HTR-8/SVneo (cell line): ENCODE data around the gene MET.
A peak's percentile ranks its signal among the peaks of the same experiment; 100 is the strongest.

Source experiments
- DNase-seq: peaks from one replicate; pipeline ENCODE4 v3.0.0; 2011; ENCODE audit warnings: low spot score, mixed read lengths; ENCODE audit not compliant: insufficient read length
- FAIRE-seq: peaks from 2 replicates; lab custom pipeline; 2011; peaks lifted over from hg19 to GRCh38; lab: Jason Lieb, UNC

MET gene

DNA sequence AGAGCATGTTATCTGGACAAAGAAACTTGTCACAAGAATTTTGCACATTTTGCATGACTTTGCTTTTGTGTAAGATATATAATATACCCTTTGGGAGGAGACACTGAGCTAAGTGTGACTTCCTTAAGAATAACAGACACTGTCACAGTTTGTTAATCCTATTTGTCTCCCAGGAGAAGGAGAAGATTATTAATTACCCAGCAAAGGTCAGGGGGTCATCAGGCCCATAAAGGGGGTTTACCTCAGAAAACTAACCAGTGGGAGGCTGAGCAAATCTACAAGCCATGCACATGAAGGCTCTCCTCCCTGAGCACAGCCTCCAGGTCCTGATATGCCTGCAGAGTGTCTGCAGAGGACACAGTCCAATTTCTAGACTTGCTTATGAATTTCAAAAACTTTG, 10.1 kb upstream of the MET start:
- no peak for DNase-seq
- no peak for FAIRE-seq

DNA sequence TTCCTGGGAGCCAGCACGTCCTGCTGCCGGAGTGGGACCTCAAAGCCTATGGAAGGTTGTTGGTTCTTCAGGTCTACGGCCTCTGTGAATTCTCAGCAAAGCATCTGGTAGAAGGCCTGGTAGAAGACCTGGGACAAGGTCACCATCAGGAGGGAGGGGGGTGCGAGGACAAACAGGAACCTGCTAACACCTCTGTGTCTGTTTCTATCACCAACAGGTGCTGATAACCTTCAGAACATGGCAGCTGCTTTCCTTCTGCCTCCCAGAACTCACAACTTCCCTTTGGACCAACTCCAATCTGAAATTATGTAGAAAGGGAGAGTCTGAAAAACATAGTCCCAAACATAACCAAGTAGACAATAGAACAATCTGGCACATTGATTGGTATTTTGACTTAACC, 8.3 kb upstream of the MET start:
- FAIRE-seq (no peak), DNase-seq (no peak)

DNA sequence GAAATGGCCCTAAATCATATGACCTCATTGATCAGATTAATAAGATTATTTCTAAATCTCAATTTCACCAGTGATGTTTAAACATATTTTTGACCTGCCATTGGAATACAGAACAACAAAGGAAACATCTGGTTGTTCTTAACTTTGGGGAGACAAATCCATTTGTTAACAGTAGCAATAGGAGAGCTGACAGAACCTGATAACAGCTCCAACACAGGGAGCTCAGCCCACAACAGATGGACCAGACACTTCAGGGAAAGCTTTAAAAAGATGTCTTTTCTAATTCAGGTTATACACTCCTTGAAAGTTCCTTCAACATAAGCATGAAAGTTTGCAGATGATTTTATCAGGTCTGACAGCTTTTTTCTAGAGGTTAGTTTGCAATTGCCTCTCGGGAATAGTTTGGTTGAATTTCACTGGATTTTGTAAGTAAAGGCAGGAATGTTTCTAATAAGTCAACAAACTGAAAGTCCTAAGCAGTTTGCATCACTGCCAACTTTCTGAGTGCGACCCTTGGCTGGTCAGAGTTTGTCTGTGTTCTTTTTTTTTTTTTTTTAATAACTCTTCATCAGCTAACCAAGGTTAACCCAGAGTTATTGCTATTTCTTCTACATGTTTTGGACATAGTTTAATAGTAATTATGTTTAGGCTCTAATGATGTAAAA, 6.5 kb upstream of the MET start:
- DNase-seq (no peak), FAIRE-seq (no peak)

DNA sequence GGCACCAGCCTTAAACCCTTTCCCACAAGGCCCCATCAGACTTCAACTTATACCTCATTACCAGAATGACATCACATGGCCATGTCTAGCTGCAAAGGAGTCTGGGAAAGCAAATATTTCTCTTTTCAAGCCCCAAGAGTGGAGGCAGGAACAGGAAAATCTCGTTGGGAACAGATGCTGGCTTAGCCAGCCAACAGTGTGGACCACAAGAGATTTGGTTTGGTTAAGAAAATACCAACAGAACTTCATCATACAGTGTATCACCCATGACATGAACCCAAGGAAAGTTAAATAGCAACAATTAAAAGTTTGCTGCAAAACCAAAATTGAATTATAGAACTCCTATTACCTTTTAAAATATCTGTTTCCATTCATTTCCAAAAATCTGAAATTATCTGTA, 2.2 kb upstream of the MET start:
- FAIRE-seq (no peak), DNase-seq (no peak)

DNA sequence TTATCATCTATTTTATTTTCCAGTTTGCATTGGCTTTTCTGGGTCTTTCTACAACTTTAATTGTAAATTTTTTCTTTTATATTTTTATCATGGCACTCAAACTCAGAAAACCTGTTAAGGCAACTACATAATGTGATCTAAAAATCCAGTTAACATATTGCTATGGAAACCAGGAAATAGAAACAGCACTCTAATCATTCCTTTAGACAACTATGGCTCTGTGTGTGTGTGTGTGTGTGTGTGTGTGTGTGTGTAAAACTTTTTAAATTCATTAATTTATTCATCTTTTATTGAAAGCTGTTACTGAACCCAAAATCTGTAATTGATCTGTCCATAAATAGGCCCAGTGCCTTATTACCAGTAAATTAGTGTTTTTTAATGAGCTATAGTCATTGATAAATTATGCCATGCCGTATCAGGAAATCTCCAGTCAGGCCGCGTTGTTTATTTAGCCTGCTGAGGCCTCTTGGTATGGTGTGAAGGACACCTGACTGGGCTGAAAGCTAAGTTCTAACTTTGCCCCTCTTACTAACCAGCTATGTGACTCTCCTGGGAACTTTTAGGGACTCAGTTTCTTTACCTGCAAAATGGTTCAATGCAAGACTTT, 1.5 kb upstream of the MET start:
- DNase-seq (no peak), FAIRE-seq (no peak)

DNA sequence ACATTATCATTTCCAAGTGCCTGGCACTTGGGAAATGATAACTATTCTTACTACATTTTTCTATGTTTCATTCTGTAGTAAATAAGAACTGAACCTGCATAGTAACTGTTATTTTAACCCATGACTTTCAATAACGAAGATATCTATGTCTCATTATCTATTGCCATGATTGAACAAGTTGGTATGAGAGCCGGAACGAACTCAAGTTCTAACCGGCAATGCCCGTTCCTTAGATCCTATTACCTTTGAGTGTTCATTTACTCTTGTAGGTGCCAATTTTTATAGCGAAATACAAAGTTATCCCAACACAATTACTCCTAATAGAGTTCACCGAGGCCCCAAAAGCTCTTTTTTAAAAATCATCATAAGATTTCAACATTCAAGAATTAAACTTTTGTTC, 885 bp upstream of the MET start:
- FAIRE-seq (no peak), DNase-seq (no peak)

DNA sequence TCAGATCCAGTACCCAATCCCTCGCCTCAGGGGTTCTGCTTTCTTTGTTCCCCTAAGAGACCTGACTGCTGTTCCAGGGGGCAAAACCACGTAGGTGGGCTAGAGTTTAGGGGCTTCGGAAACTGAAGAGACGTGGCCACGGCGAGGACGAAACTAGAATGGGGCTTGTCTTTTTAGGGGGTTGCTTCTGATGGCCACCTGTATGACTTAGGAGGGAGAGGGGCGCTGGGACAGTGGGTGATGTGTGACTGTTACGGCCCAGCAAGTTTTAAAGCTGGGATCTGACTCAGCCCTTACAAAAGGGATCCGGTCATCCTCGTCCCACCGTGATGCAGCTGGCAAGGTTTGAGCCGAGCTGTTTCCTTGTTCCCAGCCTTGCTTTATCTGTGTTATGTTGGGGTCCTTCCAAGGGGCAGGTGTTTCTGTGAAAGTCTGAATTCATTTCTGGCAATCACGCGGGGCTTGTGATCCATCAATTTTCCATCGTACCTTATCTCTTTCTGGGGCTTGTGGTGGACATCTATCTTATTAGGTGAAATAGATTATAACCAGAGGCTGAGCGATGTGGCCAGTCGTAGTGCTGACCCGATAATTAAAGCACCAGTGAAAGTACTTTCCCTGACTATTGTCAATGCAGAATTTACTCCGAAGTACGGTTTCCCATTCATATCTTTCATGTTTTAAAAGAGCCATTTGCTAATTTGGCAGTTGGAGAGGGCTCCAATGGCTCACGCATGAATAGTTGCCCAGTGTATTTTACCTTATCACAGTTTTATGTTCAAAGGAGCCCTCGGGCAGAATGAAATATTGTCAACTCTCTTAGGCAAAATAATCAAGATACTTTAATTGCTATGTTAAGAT, 830 bp downstream of the MET start:
- DNase-seq (no peak), FAIRE-seq (no peak)

DNA sequence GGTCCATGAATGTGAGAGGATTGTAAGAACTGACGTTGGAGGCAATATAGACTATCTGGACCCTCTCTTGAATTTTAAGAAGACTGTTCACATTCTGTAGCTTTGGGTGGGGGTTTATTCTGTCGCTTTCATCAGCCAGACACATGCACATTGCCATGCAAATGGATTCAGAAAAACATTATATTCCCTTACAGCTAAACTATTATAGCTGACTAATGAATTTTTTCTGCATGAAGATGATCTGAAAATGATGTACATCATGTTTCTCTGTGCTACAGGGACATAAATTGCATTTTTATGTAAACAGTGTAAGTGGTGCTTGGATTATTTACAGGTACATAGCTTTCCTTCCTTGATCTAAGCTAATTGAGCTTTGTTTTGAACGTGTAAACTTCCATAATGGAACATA, 1.5 kb downstream of the MET start:
- FAIRE-seq: no peak

DNA sequence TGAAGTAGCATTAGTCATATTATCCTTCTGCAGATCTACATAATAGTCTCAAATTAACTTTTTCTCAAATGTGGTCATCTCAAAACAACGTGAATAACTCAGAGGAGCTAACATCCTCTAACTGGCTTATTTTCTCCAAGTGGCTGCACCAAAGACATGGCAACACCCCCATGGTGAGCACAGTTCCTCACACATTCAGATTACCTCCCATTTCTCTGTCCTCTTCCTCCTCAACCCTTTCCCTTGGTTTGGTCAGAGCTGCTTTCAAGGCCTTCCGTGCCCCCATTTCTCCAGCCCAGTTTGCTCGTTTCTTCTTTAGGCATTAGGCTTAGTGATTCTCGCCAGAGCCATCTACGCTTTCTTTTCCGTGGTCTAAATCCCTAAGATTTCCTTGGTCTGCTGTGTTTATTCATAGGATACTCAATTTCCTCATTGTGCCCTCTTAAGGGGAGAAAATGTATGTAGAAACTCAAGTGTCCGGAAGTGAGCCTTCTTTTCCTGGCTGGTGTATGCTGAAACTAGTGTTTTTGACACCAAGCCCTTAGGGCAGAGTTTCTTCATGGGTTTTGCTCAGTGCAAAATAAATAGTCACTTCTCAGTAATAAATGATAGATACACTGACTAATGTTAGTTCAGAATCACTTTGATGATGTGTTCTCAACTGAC, 2.6 kb downstream of the MET start:
- no peak for FAIRE-seq
- DNase-seq: no peak

More for the DNA sequence above, 1.5 kb downstream of the MET start:
- DNase-seq: no peak

DNA sequence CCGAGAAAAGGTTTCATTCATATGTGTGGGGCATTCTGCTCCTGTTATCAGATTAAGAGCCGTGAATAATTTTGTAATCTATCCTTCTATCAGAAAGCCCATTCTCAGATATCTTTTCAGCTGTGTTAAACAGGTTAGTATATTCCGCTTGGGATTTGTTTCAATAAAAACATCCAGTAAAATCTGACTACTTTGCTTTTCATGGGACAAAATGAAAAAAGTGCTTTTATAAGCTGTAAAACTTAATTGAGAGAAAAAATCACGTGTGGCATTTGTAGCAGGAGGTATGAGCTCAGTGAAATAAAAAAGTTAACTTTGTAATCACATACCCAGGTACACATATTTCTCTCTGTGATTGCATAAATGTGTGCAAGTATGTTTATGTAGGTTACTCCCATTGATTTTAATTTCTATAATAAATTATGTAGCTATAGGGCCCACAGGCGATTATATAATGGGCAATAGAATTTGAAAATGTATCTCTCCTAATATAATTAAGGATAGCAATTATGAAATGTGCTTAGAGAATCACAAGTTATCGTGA, 3.9 kb downstream of the MET start:
- no peak for DNase-seq
- no peak for FAIRE-seq

DNA sequence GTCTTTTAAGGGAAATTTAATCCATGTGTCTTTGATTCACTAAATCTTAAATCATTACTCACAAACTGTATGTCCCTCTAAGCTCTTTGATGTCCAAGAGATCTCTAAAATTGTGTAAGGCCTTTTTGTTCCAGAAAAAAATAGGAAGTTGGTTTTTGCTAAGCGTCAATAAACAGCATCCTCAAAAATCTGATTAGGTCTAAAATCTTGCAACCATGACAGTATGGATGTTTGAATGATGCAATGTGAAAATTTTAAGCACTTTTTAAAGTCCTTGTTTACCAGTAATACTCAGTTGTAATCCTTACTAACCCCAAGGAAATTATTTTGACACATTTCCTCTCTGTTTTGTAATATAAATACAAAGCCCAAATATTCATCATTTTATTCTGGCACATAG, 6.8 kb downstream of the MET start:
- DNase-seq: no peak
- FAIRE-seq: no peak

DNA sequence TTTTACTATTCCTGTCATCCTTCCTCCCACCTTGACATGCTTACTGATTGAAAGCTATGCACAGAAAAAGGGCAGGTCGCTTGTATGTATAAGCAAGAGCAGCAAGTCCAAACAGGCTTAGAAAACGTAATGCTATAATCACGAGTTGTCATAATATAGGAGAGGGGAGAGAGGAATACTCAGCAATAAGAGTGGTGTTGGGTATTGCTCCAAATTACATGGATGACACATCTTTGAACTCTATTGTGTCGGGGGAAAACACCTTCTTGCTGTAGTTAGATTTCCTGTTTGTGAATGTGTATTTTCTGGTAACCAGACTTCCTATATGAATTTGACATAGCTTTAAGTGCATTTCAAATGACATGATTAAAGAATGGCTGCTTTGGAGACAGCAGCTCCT, 7.5 kb downstream of the MET start:
- FAIRE-seq (no peak), DNase-seq (no peak)

DNA sequence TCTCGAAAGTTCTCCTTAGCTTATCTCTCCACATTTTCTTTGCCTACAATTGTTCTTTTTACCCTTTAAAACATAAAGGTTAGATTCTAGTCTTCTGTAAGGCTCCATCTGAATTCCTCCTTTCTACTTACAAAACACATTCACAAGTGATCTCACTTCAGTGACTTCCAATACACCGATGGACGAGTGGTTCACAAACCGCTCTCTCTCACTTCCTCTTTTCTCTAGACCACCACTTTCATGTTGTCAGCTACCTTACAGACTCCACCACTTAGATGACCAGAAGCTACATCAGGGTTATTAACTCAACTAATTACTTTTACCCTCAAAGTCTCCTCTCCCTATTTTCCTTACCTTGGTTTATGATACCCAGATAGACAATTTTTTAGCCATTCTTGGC, 11.8 kb downstream of the MET start:
- FAIRE-seq (no peak), DNase-seq (no peak)

DNA sequence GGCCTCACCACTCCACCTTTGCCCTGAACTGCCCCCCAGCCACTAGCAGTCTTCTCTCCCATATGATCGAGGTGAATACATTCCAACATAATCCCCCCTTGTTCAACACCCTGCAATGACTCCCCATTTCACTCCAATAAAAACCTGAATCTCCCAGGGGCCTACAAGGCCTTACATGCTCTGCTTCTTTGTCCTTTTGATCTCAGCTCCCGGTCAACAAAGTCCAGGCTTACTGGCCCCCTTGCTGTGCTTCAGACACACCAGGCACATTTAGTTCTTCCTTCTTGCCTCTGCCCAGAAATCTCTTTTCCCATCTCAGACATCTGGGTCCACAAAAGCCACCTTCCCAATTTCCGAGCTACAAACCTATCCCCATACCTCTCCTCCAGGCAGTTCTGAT, 14.0 kb downstream of the MET start:
- no peak for DNase-seq
- FAIRE-seq: no peak

DNA sequence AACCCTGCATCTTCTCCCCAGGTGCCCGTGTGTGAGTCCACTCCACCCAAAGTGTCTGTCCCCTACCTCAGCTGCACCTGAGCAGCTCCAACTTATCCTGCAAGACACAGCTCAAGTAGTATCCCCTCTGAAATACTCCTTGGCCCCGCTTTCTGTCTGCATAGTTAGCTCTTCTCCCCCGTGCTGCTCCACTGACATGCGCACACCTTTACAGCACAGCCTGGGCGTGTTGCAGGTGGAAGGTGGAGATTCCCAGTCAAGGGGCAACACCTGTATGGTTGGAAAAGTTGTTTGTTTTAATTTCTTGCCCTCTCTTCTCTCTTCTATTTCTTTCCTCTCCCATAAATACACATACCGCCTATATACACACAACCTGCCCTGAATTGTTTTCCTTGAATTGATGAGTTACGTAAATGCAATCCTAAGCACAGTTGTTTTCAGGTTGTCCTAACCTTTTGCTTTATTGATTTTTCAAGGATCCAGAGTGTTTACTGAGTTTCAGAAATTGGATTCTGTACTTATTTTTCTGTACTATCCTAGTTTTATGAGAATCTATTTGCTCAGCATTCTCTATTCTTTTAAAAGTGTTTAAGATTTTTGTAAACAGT, 14.9 kb downstream of the MET start:
- no peak for FAIRE-seq
- DNase-seq: no peak

DNA sequence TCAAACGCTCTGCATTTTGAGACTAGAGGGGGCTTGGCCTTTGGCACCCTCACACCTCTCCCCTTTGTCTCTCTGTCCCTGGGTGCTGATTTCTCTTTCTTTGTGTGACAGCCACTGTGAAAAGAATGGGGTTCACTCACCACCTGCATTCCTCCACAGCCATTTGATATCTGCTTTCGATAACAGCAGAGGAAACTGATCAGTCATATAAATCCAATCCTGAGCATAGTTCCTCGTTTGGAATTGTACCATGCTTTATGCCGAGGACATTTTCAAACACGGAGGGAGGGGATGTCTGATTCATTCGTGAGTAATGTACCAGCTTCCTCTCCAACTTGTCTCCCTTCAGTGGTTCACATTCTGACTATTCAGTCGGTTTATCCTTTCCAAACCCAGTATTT, 15.8 kb downstream of the MET start:
- DNase-seq (peak; percentile 51), FAIRE-seq (no peak)

DNA sequence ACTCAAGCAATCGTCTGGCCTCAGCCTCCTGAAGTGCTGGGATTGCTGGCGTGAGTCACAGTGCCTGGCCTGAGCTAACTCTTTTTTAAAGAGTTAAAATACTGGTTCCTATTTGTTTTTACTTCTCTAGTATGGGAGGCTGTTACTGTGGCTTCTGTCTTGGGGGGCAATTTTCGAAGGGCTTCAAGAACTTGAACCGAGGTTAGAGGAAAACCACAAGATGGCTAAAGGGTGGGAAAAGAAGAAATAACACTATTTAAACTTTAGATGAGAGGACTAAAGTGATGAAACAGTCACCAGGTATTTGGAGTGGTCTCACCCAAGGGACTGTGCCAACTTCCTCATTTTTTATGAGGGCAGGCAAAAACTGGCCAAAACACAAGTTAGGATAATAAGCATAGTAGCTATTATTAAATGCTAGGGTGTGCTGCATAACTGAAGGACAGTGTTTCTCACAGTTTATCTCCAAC, 17.8 kb downstream of the MET start:
- no peak for DNase-seq
- FAIRE-seq: no peak

DNA sequence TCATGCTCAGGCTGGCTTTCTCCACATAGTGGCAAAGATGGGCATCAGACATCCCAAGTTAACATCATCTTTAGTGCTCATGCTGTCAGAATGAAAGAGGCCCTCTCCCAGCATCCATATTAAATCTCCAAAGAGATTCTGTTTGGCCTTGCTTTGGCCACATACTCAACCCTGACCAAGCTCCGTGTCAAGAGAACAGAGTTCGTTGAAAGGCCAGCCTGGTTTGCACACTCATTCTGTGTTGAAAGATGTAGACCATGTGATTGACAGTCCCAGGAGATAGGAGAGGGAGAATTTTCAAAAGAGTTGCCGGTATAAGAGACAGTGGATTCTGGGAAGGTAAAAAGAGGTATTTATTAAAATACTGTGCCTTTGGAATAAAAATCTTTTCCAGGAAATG, 19.7 kb downstream of the MET start:
- DNase-seq (no peak), FAIRE-seq (no peak)

DNA sequence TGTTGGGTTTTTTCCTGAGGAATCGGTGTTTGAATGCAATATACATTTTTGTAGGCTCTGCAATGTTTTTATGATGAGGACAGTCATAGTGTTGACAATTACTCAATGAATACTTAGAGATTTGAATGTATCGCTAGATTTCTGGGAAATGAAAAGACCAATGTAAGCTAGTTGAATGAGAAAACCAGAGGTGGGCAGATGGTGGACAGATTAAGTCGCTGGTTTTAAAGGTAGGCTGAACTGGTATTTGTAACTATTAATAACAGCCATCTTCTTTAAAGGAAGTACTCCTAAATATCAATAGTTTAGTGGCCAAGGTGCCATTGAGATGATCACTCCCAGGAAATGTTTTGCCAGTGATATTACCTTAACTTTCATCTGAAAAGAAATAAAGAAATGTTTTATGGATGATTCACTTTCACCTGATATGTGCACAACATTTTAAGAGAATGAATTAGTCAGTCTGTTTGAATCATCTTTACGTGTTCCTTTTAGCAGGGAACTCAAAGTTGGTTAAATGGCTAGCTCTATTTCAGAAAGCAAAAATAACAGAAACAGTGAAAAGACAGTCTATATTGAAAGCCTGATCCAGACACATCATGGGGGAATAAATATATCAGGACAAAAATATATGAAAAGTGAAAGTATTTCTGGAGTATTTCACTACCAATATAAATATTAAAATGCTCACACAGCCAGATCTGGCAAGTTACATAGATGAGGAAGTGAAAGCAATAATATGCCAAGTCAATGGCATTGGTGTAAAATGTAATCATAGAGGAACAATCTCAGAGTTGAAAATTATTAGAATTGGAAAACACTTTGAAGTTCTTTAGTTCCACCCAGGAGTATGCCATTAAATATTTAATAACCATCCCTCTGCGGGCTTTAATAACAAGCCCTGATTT, 20.7 kb downstream of the MET start:
- no peak for DNase-seq
- no peak for FAIRE-seq
